Stimulated activated naive CD8-positive, alpha-beta T cell treated with anti-CD3 and anti-CD28 coated beads, Interleukin-15, Interleukin-2, amounts not matched to agents 100 U/mL and 50 U/mL, for 24 hours (primary cell): ENCODE results near the gene CRYBG1.

Source experiments
- ATAC-seq: fragments of 150-1000 bp; cut with Tn5 transposase; one replicate; pipeline ENCODE4 v1.10.0; 2021
- DNase-seq: peaks from one replicate; pipeline ENCODE4 v3.0.0; 2021

CRYBG1 gene

DNA sequence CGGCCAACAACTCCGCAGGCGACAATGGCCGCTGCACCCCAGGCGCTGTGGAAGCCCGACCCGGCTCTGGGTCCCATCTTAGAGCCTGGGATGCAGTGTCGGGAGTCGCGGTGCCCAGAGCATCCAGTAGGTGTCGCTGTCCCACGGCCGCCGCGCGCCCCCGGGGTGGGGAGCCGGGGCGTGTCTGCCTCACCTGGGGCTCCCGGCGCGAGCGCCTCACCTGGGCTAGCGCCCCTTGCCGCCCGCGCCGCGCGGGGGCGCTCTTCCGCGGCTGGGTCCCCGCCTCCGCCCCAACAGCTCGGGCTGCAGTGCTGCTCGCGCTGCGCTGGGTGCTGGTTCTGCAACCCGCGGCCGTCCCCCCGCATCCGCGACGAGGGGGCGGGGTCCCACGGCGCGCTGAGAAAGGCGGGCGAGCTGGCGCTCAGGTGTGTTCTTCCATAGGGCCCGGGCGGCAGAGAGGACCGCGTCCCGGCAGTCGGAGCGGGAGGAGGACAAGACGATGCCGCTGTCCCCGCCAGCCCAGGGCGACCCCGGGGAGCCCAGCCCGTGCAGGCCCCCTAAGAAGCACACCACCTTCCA lies at the start of gene CRYBG1:
Gene CRYBG1, plus strand, starts transcription at position 308 of the 579 bp plus-strand sequence. Its CDS starts 192 bp downstream, at position 500.
- ATAC-seq (peak; percentile 88), DNase-seq (peak; percentile 78)

GRCh38 chr6:106315765-106316374 lies 44.6 kb upstream of the CRYBG1 start:
- ATAC-seq (no peak), DNase-seq (no peak)

- DNase-seq (no peak), ATAC-seq (no peak)
These were observed 44.1 kb upstream of the CRYBG1 start for GRCh38 chr6:106316375-106316766.

GRCh38 chr6:106318061-106318460 lies 42.5 kb upstream of the CRYBG1 start:
- DNase-seq: no peak
- no peak for ATAC-seq

GRCh38 chr6:106318851-106319250 lies 41.7 kb upstream of the CRYBG1 start:
- no peak for ATAC-seq

DNA sequence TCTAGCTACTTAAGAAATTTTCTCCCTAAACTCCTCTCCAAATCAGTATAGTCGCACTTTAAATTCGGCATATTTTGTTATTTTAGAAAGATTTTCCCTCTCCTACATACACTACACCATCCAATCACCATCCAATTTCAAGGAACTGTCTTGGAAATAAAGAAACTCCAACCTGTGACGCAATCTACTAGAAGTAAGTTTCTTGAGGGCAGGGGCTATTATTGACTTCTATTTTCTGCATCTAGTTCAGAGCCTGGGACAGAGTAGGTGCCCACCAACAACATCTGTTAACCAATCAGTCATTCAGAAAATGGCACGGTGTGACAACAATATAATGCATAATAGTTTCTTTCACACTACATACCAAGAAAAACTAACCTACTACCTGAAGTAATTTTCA lies 38.6 kb upstream of the CRYBG1 start:
- ATAC-seq: no peak

More at GRCh38 chr6:106318851-106319250, 41.7 kb upstream of the CRYBG1 start:
- DNase-seq: no peak

DNA sequence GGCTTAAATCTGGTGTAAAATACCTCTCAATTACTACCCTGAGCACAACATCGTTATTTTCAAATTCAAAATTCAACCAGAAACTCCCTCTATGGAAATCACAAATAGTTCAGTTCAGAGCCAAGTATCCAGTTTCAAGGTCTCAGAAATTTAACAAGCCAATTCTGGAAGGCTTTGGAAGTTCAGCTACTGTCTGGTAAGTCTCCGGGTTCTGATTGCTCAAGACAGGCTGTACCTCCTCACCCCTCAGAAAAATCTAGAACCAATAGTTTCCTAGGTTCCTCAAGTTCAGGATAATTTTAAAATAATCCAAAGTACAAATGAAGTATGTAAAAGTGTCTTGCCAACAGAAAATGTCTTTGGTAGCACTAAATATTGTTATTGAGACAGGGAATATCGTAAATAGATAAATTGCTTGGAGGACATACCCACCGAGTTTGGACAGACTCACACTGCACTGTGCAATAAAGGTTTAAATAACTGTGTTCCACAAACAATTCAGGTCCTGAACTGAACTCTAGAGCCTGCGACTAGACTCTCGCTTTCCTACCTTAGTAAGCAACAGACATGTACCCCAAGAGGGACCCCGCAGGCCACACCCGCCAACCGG lies 35.7 kb upstream of the CRYBG1 start:
- DNase-seq (no peak), ATAC-seq (no peak)

More for the DNA sequence above, 38.6 kb upstream of the CRYBG1 start:
- no peak for DNase-seq

GRCh38 chr6:106325336-106326178 lies 35.0 kb upstream of the CRYBG1 start, which contains the start of gene ATG5:
TSS of gene ATG5 (minus strand) at chr6:106325760. CDS start at chr6:106316208, 9,552 bp downstream.
- ATAC-seq (peak; percentile 97), DNase-seq (peak; percentile 100)

DNA sequence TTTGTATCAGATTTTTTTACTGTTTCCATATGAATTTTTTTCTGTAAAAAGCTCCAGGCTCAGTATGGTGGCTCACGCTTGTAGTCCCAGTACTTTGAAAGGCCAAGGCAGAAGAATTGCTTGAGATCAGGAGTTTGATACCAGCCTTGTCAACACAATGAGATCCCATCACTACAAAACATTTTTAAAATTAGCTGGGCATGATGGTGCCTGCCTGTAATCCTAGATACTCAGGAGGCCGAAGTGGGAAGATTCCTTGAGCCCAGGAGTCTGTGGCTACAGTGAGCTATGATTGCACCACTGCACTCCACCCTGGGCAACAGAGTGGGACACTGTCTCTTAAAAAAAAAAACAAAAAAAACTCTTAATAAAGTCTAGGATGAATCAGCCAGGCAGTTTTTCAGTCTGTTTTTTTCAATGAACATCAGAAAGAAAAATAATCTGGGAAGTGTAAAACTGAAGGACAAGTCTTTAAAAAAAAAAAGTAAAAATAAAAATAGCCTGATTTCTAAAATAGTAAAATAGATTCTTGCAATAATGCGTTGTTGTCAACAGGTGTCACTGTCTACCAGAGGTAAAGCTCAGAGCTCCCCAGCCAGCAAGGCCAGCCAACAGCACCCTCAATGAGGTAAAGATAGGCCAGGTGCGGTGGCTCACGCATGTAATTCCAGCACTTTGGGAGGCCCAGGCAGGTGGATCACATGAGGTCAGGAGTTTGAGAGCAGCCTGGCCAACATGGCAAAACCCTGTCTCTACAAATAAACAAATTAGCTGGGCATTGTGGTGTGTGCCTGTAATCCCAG lies 25.7 kb upstream of the CRYBG1 start:
- ATAC-seq (peak; percentile 60), DNase-seq (peak; percentile 33)

- DNase-seq: peak; percentile 44
- peak; percentile 92 for ATAC-seq
These were observed 21.0 kb upstream of the CRYBG1 start for GRCh38 chr6:106339334-106340029.

DNA sequence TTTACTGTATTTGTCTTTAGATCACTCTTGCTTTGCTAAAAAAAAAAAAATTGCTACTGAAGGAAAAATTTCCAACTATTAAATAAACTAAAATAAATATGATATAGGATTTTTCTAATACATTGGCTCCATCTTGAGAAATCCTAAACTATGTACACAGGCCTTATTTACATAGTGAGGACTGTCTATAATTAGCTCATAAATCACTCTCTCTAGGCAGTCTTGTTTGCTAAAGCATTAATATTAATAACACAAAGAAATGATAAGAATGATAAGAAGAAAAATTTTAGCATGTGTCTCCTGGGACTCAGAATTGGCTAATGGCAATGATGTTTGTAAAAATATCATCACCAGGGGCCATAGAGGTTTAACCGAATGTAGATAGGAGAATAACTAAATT lies 13.3 kb upstream of the CRYBG1 start:
- ATAC-seq (no peak), DNase-seq (no peak)

DNA sequence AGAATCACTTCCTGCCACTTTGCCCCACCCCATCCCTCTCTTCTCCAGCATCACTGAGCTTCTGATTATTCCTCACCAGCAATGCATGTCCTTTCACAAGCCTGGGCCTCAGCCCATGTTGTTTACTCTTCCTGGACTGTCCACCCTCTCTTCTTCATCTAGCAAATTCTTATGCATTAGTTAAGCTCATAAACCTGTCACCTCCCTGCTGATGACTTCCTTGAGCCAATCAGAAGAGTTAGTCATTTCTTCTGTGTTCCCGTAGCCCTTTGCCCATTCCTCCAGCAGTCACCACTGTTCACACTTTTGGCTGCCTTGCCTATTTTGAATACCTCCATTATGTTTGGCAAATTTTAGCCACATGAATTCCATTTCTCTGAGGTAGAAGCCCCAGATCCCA lies 4.1 kb upstream of the CRYBG1 start:
- DNase-seq: no peak
- ATAC-seq: no peak

GRCh38 chr6:106359959-106360409 lies 533 bp upstream of the CRYBG1 start:
- DNase-seq: no peak
- ATAC-seq: no peak

DNA sequence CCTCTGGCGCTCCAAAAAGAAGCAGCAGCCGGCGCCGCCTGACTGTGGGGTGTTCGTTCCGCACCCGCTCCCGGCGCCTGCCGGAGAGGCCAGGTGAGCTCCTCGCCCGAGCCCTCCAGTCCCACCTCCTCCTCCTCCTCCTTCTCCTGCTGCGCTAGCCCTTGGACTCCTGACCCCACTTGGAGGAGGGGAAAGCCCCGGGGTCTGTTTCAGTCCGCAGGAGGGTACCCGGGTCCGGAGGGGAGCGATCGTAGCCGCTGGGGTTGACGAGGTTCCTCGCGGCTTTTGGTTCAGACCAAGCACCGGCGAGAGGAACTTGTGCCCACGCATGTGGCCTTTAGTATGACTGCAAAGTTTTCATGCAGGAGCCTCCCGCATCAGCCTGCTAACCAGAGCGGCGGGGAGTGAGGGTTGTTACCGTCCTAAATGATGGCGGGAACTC lies 493 bp downstream of the CRYBG1 start:
- peak; percentile 47 for DNase-seq

GRCh38 chr6:106363401-106364138 lies 3.1 kb downstream of the CRYBG1 start:
- ATAC-seq: no peak
- no peak for DNase-seq

More for the DNA sequence above, 493 bp downstream of the CRYBG1 start:
- ATAC-seq: peak; percentile 56

GRCh38 chr6:106369739-106370138 lies 9.2 kb downstream of the CRYBG1 start:
- ATAC-seq (no peak), DNase-seq (no peak)

DNA sequence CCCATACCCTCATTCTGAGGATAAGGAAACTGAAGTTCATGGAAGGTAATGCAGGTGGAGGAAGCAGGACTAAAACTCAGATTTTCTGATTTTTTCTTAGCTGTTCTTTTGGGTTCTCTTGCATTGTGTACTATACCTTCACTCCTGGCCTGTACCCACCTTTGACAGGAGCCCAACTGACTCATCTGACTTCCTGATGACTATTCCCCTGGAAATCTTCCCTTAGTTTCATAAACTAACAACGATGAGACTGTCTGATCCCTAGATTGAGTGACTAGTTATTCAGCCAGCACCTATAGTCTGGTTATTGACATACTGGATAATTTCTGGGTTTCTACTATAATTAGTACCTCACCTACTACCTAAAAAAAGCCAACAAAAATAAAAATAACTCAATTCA lies 10.1 kb downstream of the CRYBG1 start:
- no peak for ATAC-seq

DNA sequence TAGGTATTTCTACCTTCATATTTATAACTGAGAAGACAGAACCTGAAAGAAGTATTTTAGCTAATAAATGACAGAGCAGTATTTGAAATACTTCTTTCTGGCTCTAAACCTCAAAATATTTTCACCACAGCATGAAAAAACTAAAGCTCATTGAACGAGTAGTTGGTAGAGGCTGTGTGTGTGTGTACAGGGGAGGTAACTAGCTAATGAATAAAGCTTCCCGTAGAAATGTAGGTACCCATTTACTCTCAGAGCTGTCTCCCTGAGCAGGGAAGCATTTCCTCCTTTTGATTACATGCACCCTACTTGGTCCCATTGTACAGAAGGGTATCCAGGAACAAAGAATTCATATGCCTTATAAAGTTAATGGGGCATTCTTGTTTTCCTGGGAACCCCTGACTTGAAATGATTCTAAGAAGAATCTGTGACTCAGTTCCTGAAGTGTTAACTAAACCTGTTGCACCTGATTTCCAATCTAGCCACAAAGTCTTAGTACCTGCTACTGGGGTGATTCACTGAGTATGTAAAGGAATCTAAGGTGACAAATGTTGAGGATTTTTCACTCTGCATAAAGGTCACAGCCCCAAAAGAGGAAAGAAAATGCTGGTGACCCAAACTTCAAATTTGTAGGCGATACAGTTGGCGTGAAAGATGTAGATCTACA lies 12.5 kb downstream of the CRYBG1 start:
- DNase-seq (no peak), ATAC-seq (peak; percentile 72)

More for the DNA sequence above, 10.1 kb downstream of the CRYBG1 start:
- DNase-seq: no peak

DNA sequence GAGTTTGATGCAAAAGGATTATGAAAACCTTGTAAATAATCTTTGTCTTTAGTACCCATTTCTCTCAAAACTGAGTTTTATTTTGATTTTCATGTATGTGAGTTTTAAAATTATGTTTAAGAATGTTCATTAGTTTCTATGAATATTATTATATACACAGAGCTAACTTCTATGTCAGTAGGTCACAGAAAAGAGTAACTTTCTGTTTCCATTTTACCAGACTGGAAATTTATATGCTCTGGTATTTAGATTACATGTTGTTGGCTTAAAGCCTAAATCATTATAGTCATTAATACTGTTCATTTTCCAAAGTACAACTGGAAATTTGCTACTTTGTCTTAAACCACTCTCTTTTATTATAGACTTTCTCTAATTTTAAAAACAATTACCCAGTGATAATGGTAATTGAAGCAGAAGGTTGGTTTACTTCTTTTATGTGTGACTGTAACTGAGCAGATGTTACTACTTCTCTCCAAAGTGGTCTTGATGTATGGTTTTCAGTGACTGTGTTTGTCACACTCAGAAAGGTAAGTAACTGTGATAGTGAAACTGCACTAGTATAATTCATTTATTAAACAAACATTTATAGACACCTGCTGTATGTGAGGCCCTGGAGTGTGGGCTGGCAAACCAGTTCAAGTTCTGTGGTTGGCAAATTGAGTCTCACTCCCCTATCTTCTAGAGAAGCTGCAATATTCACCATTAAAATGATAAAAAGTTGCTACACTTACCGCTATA lies 13.2 kb downstream of the CRYBG1 start:
- peak; percentile 69 for ATAC-seq
- DNase-seq: no peak
